HEK293T (cell line): Measurements from ENCODE around the gene HOXD13.

Source experiments
- CTCF ChIA-PET: fragments of 350-600 bp; formaldehyde crosslinking; extraction: SDS; loops from one replicate; lab custom pipeline; 2021; ENCODE audit warnings: antibody characterized with exemption, inconsistent platforms; lab: Yijun Ruan, JAX
- POLR2A ChIA-PET: fragments of 350-600 bp; formaldehyde crosslinking; extraction: SDS; loops from one replicate; lab custom pipeline; 2020; ENCODE audit warnings: antibody characterized with exemption, inconsistent platforms; lab: Yijun Ruan, JAX
- DNase-seq: peaks from one replicate; pipeline ENCODE4 v3.0.0; 2012; ENCODE audit warnings: mixed read lengths; ENCODE audit errors: extremely low spot score
- ARNT ChIP-seq: fragments of 450-650 bp; IDR thresholded peaks from 2 replicates; pipeline ENCODE4 v1.6.1; 2017; ENCODE audit warnings: mild to moderate bottlenecking
- BHLHE40 ChIP-seq: fragments of 450-650 bp; IDR thresholded peaks from 2 replicates; pipeline ENCODE4 v1.6.1; 2016; ENCODE audit warnings: mild to moderate bottlenecking, moderate library complexity, borderline replicate concordance
- CTBP1 ChIP-seq: fragments of 450-650 bp; IDR thresholded peaks from 2 replicates; pipeline ENCODE4 v1.6.1; 2016; ENCODE audit warnings: borderline replicate concordance
- ELF4 ChIP-seq: fragments of 450-650 bp; IDR thresholded peaks from 2 replicates; pipeline ENCODE4 v1.6.1; 2017; ENCODE audit warnings: antibody characterized with exemption
- FOXA1 ChIP-seq: fragments of 450-650 bp; IDR thresholded peaks from 2 replicates; pipeline ENCODE4 v1.6.1; 2016; ENCODE audit warnings: mild to moderate bottlenecking
- FOXK2 ChIP-seq: fragments of 450-650 bp; IDR thresholded peaks from 2 replicates; pipeline ENCODE4 v1.6.1; 2016; ENCODE audit warnings: mild to moderate bottlenecking
- FOXM1 ChIP-seq: fragments of 450-650 bp; IDR thresholded peaks from 2 replicates; pipeline ENCODE4 v1.6.1; 2017; ENCODE audit warnings: mild to moderate bottlenecking, borderline replicate concordance
- HDGF ChIP-seq: fragments of 450-650 bp; IDR thresholded peaks from 2 replicates; pipeline ENCODE4 v1.6.1; 2017; ENCODE audit warnings: antibody characterized with exemption, borderline replicate concordance
- L3MBTL2 ChIP-seq: fragments of 450-650 bp; conservative IDR thresholded peaks from 2 replicates; pipeline ENCODE4 v1.6.1; 2016; ENCODE audit warnings: mild to moderate bottlenecking
- LEF1 ChIP-seq: fragments of 450-650 bp; IDR thresholded peaks from 2 replicates; pipeline ENCODE4 v1.6.1; 2017; ENCODE audit warnings: mild to moderate bottlenecking, borderline replicate concordance
- NFRKB ChIP-seq: fragments of 450-650 bp; IDR thresholded peaks from 2 replicates; pipeline ENCODE4 v1.6.1; 2016; ENCODE audit warnings: mild to moderate bottlenecking, moderate library complexity
- PKNOX1 ChIP-seq: fragments of 450-650 bp; IDR thresholded peaks from 2 replicates; pipeline ENCODE4 v1.6.1; 2016
- SP1 ChIP-seq: fragments of 450-650 bp; IDR thresholded peaks from 2 replicates; pipeline ENCODE4 v1.6.1; 2017
- SUZ12 ChIP-seq: fragments of 450-650 bp; IDR thresholded peaks from 2 replicates; pipeline ENCODE4 v1.6.1; 2016; ENCODE audit warnings: mild to moderate bottlenecking
- TARDBP ChIP-seq: fragments of 450-650 bp; IDR thresholded peaks from 2 replicates; pipeline ENCODE4 v1.6.1; 2016
- ZNF384 ChIP-seq: fragments of 450-650 bp; IDR thresholded peaks from 2 replicates; pipeline ENCODE4 v1.6.1; 2016

The HOXD13 gene

GRCh38 chr2:176128172-176128981 is 35.9 kb downstream of the HOXD13 start:
- POLR2A ChIA-PET, result interaction anchor here (3.8 to 5.4 kb wide), 2 partner anchors 23 kb away, joined by 24 to 35 read pairs; partner anchors contain the start of gene HOXD11
- no peak for DNase-seq
- CTCF ChIA-PET, result interaction anchor here (0.8 to 2.1 kb wide), 5 partner anchors 8 to 526 kb away, joined by 3 to 10 read pairs (median 5); no protein-coding TSS in a partner anchor
- no peak for TF ChIP-seq PKNOX1
- no peak for TF ChIP-seq FOXM1
- no peak for TF ChIP-seq ZNF384
- TF ChIP-seq LEF1, result no peak
- TF ChIP-seq SP1, result no peak
- no peak for TF ChIP-seq ARNT
- no peak for TF ChIP-seq L3MBTL2
- no peak for TF ChIP-seq CTBP1
- TF ChIP-seq ELF4, result no peak
- no peak for TF ChIP-seq FOXK2
- no peak for TF ChIP-seq TARDBP
- no peak for TF ChIP-seq NFRKB
- TF ChIP-seq HDGF, result no peak
- no peak for TF ChIP-seq SUZ12
- TF ChIP-seq BHLHE40, result no peak
- TF ChIP-seq FOXA1, result no peak

GRCh38 chr2:176128982-176129796 is 36.7 kb downstream of the HOXD13 start, which contains the start of gene HOXD8:
Gene HOXD8, plus strand, starts transcription at chr2:176129705. Its CDS starts 662 bp downstream, at chr2:176130367.
- ChIA-PET POLR2A (interaction anchor here (1.4 to 5.4 kb wide), 2 partner anchors 24 to 499 kb away, joined by 3 to 35 read pairs; partner anchors contain the start of gene HOXD11), CTCF (no interaction called here)
- TF ChIP-seq FOXA1, result no peak
- peak; percentile 83 for TF ChIP-seq TARDBP
- TF ChIP-seq L3MBTL2, result peak; percentile 83
- TF ChIP-seq PKNOX1, result 0 out of 2 replicates have a peak, but pooled peaks have one; percentile 22
- no peak for TF ChIP-seq ARNT
- TF ChIP-seq CTBP1, result peak; percentile 69
- no peak for TF ChIP-seq SP1
- TF ChIP-seq BHLHE40, result no peak
- DNase-seq, result no peak

GRCh38 chr2:176129813-176130146 is 37.3 kb downstream of the HOXD13 start:
- TF ChIP-seq BHLHE40 (no peak), CTBP1 (no peak), LEF1 (no peak), FOXM1 (0 out of 2 replicates have a peak, but pooled peaks have one; percentile 48), HDGF (no peak), TARDBP (no peak)
- POLR2A ChIA-PET, result interaction anchor here (1.3 to 5.4 kb wide), 3 partner anchors 24 to 507 kb away, joined by 3 to 35 read pairs (median 5); partner anchors contain the start of gene HOXD11
- DNase-seq, result no peak
- CTCF ChIA-PET, result interaction anchor here (0.6 to 1.0 kb wide), 2 partner anchors 28 to 507 kb away, joined by 3 to 4 read pairs; no protein-coding TSS in a partner anchor

GRCh38 chr2:176130147-176130956 is 37.8 kb downstream of the HOXD13 start:
- CTCF ChIA-PET, result interaction anchor here (0.6 to 2.8 kb wide), 6 partner anchors 10 to 521 kb away, joined by 3 to 13 read pairs (median 4); no protein-coding TSS in a partner anchor
- peak; percentile 59 for DNase-seq
- POLR2A ChIA-PET, result interaction anchor here (0.6 to 5.4 kb wide), 8 partner anchors 9 to 1002 kb away, joined by 3 to 35 read pairs (median 4); partner anchors contain the start of gene HOXD11

More at GRCh38 chr2:176130147-176130956, 37.8 kb downstream of the HOXD13 start:
- TF ChIP-seq ARNT (peak; percentile 77), FOXA1 (no peak), CTBP1 (peak; percentile 90), FOXM1 (peak; percentile 83; the same call in 1 of the 2 replicates), FOXK2 (no peak), L3MBTL2 (no peak), ZNF384 (peak; percentile 90; the same call in 1 of the 2 replicates), SP1 (no peak), PKNOX1 (peak; percentile 94)
